Midbrain (tissue), 1 donor: Measurements from ENCODE around the gene IPO11.
A peak's percentile ranks its signal among the peaks of the same experiment; 100 is the strongest.
"Not testable (repeated sequence)": the region's sequence is repeated elsewhere in the genome, so short reads cannot be mapped to it uniquely, and the experiment has no call there.

Source experiments
- DNase-seq: peaks from one replicate; lab custom pipeline; 2025; lab: John Stamatoyannopoulos, UW

The IPO11 gene

DNA sequence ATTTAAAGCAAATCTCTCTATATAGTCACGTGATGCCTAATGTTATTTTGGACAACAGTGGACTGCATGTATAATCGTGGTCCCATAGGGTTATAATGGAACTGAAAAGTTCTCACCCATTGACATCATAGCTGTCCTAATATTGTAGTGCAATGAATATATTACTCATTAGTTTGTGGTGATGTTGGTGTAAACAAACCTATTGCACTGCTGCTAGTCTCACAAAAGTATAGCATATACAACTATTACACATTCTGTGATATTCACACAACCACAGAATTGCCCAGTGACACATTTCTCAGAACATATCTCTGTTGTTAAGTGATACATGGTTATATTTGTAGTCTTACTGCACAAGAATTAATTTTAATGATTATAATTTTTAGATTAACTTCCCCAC is 37.7 kb downstream of the IPO11 start:
- no peak for DNase-seq

DNA sequence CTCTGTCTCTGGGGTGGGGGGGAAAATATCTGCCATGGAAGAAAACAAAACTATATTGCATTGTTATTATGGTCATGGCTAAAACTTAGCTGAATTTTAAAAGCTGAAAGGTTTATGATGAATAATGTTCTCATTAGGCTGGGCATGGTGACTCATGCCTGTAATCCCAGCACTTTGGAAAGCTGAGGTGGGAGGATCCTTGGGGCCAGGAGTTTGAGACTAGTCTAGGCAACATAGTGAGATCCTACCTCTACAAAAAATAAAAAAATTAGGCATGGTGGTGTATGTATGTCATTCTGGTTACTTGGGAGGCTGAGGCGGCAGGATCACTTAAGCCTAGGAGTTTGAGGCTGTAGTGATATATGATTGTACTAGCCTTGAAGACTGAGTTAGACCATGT is 44.5 kb downstream of the IPO11 start:
- no peak for DNase-seq

DNA sequence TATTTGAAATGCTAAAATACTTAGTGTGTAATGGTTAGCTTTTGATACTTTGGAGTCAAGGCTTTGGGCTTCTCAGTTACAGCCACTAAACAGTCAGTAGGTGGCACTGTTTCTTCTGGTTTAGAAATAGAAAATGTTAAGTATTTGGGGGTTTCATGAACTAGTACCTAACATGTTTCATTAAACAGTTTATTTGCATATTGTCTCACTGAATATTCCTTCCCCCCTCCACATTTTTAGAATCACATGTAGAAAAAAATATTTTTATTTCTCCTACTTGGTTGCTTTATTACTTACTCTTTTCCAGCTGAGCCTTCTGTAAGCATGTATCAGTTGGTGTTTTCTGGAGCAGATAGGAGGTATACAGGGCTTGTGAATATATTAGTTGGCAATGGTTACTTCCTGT is 48.0 kb downstream of the IPO11 start:
- DNase-seq, result peak; percentile 61

DNA sequence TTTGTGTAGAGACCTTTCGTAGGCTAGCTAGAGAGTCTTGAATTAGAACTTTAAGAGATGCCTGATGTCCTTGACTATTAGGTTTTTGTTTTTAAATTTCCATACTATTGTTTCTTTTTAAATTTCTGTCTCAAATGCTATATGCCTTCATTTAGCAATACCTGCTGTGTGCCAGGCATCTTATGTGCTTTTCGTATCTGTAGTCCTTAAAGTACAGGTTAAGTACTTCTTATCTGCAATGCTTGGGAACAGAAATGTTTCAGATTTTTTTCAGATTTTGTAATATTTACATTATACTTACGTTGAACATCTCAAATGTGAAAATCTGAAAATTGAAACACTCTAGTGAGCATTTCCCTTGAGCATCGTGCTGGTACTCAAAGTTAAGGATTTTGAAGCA is 49.0 kb downstream of the IPO11 start:
- DNase-seq, result no peak

DNA sequence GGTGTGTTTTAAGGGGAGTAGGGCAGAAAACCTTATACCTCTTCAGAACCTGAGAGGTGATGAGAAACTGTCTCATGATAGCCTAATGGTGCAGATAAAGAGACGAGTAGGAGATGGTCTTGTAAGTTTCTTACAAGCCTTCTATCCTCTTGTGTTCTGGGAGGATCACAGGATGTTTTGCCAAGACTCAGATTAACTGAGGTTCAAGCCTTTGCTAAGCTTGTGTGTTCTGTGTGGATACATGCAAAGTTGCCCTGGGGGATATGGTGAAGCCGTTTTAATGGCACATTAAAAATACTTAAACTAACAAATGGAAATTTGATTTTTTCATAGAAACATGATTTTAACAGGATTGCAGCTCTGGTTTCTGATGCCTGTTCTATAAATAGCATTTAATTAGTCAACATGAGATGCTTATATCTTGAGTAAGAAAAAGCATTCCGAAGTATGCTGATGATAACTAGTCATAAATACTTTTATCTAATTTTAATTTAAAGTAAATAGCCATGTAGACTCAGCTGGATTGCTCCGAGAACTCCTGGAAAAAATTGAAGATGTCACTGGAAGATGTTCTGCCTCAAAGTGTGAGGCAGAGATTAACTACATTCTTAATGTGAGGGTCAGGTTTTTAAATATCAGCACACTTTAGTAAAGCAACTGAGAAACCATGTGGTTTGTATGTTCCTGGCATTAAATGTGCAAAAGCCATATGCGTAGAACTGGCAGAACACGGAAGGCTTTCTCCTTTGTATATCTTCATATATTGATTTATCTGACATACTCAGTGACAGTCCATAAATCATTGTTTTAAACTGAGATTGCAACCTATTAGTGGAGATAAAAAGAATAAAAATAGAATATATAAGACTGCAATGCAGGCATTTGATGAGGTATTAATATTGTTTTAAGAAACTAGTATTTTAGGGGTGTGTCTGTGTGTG is 53.7 kb downstream of the IPO11 start:
- DNase-seq, result no peak

DNA sequence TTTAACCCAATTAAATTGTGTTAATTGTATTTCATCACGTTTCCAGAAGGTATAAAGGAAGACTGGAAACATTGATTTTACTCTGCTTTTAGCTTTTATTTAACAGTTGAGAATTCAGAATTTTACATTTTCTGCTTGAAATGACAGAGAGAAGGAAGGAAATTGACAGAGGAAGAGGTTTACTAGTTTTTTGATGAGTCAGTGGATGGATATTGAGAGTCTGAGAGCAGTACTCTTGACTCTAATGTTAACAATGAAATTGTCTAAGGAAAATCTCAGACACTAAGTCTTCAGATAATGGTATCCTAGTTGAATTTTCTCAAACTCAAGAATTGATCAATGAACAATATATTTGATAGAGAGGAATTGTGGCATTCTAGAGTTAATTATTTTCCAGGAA is 60.6 kb downstream of the IPO11 start:
- no peak for DNase-seq

DNA sequence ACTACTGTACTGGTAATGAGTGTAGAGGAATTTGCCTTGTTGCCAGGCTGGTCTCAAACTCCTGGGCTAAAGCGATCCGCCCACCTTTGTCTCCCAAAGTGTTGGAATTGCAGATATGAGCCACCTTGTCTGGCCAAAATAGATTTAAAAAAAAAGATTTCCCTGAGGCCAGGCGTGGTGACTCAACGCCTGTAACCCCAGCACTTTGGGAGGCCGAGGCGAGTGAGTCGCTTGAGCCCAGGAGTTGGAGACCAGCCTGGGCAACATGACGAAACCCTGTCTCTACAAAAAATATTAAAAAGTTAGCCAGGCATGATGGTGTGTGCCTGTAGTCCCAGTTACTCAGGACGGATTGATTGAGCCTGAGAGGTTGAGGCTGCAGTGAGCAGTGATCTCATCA is 62.5 kb downstream of the IPO11 start:
- no peak for DNase-seq

DNA sequence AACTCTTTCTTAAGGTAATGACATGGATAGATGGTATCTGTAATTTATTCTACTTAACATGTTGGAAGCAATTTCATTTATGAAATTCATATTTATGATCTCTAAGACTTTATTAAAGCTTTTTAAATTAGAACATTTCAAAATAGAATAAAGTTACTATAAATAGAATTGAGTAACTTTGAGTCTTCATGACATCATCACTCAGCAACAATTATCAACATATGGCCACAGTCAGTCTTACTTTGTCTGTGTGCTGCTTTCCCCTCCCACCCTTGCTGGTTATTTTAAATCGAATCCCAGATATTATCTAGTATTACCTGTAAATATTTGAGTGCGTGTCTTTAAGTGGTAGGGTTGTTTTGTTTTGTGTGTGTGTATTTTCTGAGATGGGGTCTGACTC is 65.2 kb downstream of the IPO11 start:
- DNase-seq, result no peak

DNA sequence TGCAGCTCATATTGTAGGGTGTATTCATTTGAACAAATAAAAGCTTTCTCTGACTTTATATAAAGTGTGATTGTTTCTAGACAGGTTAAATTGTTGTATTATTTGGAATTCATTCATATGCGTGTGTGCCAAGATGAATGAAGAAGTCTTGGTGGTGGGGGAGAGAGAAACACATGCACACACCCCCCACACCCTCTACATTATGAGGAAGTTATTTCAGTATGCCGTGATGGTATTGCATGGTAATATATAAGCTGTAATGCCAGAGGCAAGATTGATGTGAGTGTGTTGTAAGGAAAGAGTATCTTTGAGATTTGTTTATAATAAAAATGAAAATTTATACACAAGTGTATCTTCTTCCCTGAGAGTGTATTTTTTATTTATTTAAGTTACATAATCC is 71.0 kb downstream of the IPO11 start:
- DNase-seq, result no peak

DNA sequence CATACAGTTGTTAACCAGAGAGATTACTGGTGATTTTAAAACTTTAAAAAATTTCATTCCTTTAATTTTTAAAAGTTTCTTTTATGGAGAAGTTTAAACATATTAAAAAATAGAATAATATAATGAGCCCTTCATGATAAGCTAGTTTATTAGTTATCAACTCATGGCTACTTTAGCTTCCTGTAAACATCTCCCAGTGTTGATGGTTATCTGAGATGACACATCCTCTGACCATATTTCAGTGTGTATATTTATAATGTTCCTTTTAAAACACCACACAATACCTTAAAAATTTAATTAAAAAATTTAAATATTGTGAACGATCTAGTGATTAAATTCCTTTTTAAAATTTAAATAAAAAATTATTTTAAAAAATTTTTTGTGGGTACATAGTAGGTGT is 74.1 kb downstream of the IPO11 start:
- no peak for DNase-seq

DNA sequence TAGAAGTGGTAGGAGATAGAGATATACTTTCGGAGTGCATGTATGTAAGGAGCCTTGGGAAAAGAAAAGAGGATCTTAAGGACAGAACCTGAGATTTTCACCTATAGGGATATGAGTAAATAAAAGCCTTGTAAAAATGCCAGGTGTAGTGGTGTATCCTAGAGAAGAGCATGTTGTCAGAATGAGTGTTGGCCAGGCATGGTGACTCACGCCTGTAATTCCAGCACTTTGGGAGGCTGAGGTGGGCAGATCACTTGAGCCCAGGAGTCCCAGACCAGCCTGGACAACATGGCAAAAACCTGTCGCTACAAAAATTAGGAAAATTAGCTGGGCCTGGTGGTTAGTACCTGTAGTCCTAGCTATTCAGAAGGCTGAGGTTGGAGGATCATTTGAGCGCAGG is 76.0 kb downstream of the IPO11 start:
- DNase-seq, result no peak

DNA sequence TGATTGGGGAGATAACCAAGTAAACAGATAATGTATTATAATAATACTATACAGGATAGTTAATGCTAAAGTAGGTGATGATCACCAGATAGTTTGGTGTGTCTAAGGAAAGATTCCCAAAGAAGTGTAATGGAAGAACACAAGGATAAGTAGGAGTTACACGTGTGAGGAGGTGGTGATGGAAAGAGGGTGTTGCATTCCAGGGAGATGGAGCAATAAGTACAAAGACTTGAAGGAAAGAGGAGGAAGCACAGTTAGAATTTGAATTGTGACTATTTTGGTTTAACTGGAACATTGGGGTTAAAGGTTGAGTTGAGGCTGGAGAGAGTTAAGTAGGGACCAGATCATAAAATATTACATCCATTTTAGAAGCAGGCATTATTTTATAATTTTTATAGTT is 76.9 kb downstream of the IPO11 start:
- DNase-seq, result no peak

DNA sequence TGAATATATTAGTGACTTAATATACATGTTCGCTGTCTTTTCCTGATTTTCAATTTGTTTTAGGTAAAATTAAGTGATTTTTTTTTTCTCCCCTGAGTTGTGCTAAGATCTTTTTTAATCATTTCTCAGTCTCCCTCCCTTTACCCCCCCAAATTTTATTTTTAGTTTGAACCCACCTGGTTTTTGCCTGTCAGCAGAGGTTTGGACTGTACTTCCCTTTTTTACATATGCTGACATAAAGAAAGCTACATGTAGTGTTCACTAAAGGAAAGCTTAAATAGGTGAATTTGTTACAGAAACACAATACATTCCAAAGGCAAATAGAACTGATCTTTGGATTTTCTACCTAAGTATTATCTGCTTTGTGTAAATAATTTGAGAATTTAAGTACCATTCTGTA is 82.2 kb downstream of the IPO11 start:
- DNase-seq, result no peak

DNA sequence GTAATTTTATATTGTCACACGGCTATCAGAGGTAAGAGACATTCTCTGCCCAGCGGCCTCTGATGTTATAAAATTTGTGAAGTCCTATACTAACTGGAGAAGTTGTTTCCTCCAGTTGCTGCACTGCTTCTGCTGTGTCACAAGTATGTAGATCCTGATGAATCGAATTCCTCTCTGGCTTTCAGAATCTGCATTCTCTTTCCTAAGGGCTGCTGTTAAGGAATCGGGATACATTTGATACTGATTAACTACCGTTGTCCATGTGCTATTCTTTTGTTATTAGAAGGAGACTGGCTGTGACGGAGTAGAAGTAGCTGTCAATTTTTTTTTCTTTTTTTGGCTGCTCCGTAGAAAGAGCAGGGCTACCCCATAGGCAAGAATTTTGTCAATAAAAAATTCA is 84.3 kb downstream of the IPO11 start:
- no peak for DNase-seq

DNA sequence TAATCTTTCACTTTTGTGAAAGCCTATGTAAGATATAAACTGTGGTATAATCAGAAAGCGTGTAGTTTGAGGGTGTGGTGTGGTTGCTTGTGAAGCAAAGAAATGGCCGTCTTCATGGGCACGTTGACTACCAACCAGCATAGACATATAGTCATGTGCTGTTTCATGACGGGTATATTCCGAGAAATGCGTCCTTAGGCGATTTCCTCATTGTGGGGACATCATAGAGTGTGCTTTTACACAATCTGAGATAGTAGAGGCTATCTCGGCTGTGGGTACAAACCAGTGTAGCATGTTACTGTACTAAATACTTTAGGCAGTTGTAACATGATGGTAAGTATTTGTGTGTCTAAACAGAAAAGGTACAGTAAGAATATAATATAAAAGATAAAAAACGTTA is 86.4 kb downstream of the IPO11 start:
- DNase-seq, result no peak

DNA sequence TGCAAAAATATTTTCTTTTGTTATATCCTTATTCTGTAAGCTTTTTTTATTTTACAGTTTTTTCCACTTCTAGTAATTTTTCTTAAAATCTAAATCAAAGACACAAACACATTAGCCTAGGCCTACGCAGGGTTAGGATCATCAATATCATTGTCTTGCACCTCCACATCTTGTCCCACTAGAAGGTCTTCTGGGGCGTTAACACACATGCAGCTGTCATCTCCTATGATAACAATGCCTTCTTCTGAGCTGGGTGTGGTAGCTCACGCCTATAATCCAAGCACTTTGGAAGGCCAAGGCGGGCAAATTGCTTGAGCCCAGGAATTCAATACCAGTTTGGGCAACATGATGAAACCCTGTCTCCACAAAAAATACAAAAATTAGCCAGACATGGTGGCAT is 87.2 kb downstream of the IPO11 start:
- DNase-seq, result no peak

DNA sequence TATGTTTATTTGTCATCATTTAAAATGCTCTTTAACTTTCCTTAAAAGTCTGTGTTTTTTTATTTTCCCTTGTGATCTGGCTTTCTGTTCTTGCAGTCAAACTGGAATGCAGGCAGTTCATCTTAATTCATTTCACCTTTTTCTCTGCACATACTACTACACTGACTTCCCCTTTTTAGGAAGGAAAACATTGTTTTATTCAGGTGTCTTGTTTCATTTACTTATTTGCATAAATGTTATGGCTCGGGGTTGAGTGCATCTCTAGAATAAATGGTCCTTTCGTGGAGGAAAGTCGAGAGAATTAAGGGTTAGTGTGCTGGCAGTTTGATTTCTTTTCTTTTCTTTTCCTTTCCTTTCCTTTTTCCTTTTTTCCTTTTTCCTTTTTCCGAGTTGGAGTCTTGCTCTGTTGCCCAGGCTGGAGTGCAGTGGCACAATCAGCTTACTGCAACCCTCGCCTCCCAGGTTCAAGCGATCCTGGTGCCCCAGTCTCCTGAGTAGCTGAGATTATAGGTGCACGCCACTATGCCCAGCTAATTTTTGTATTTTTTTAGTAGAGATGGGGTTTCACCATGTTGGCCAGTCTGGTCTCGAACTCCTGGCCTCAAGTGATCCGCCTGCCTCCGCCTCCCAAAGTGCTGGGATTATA is 90.0 kb downstream of the IPO11 start:
- no peak for DNase-seq

DNA sequence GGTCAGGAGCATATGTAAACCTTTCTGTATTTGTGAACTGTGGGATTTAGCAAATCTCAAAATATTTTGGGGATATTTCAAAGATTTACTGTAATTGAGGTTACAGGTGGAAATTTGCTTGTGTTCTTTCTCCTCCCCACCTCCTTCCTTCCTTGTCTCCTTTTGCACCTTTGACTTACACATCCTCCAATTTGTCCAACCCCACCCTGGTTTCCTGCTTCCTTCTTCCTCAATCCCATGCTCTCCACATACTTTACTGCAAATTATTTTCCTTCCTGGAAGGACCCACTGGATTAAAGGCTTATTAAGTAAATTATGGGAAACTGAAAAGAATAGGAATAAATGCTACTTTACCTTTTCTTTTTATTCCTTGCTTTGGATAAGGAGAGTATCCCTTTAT is 91.6 kb downstream of the IPO11 start:
- no peak for DNase-seq

DNA sequence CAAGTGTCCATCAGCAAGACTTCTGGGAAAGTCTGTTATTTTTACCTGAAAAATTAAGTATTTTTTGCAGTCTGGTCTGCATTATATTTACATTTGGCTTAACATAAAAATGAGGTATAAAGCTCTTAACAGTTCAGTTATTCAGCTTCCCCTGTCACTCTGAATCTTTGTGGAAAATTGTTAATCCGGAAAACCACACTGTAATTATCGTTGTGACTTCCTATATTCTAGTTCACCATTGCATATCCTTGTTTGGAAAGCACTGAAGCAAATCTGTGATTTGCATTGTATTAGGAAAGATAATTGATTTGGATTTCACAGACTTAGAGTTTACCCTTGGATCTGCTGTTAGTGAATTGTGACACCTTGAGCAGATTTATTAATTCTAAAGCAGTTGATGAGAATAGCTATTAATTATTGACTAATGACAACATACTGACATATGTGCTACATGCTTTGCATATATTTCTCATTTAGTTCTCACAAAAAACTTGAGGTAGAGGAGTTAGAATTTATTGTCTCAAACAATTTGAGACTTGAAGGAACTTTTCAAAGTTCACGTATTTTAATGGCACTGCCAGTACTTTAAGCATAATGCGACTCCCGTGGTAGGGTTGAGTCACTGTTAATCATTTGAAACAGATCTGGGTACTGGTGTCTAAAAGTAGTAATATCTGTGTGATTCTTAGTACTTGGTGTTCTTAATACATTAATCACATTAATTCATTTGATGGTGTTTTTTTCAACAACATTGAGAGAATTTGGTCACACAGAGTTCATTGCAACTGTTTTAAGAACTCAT is 94.3 kb downstream of the IPO11 start:
- no peak for DNase-seq

DNA sequence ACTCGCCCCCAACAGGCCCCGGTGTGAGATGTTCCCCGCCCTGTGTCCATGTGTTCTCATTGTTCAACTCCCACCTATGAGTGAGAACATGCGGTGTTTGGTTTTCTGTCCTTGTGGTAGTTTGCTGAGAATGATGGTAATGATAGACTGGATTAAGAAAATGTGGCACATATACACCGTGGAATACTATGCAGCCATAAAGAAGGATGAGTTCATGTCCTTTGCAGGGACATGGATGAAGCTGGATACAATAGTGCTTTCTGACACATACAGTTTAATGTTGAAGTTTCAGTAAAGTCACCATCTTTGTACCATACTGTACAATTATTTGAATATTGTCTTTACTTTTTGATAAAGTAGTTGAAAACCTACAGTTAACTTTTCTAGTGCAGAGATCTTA is 96.2 kb downstream of the IPO11 start:
- DNase-seq, result not testable (repeated sequence)

DNA sequence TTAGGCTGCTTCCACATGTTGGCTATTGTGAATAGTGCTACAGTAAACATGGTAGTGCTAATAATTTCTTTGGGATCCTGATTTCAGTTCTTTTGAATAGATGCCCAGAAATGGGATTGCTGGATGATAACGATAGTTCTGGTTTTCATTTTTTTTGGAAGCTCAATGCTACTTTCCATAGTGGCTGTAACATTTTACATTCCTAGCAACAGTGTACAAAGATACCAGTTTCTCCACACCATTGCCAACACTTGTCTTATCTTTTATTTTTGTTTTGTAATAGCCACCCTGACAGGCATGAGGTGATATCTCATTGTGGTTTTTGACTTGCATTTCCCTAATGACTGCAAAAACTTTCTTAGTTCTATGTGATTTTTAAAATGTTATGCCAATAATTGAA is 97.2 kb downstream of the IPO11 start:
- DNase-seq, result no peak

DNA sequence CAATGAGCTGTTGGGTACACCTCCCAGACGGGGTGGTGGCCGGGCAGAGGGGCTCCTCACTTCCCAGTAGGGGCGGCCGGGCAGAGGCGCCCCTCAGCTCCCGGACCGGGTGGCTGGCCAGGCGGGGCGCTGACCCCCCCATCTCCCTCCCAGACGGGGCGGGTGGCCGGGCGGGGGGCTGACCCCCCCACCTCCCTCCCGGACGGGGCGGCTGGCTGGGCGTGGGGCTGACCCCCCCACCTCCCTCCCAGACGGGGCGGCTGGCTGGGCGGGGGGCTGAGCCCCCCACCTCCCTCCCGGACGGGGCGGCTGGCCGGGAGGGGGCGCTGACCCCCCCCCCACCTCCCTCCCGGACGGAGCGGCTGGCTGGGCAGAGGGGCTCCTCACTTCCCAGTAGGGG is 100.5 kb downstream of the IPO11 start:
- not testable (repeated sequence) for DNase-seq
